HL-60 (cell line): ENCODE data around the gene H2BW1.
"Not testable (repeated sequence)": the region's sequence is repeated elsewhere in the genome, so short reads cannot be mapped to it uniquely, and the experiment has no call there.

Source experiments
- CTCF ChIP-seq: IDR thresholded peaks from one replicate; pipeline ENCODE4 v1.5.1; 2011; ENCODE audit warnings: low read length, control low read depth, inconsistent platforms; ENCODE audit not compliant: insufficient read depth
- GABPA ChIP-seq: IDR thresholded peaks from 2 replicates; pipeline ENCODE4 v1.6.1; 2012; ENCODE audit warnings: low read depth
- POLR2AphosphoS5 ChIP-seq: IDR thresholded peaks from 2 replicates; pipeline ENCODE4 v1.6.1; 2012; ENCODE audit warnings: low read depth
- REST ChIP-seq: IDR thresholded peaks from 2 replicates; pipeline ENCODE4 v1.6.1; 2012; ENCODE audit warnings: low read depth; ENCODE audit not compliant: insufficient replicate concordance
- SPI1 ChIP-seq: IDR thresholded peaks from 2 replicates; pipeline ENCODE4 v1.6.1; 2012; ENCODE audit warnings: low read depth, mild to moderate bottlenecking, borderline replicate concordance

GRCh38 chrX:103983508-103983907, 30.0 kb downstream of the H2BW1 start:
- not testable (repeated sequence) for TF ChIP-seq GABPA, SPI1, CTCF, POLR2AphosphoS5, REST
